IPS-15b (cell line): ENCODE data around the gene MS4A4E.
"Not testable (repeated sequence)": the region's sequence is repeated elsewhere in the genome, so short reads cannot be mapped to it uniquely, and the experiment has no call there.

ENCODE experiments used
- H3K27me3 ChIP-seq: one replicate; pipeline ENCODE4 v1.6.1; 2013; ENCODE audit warnings: low read length; ENCODE audit not compliant: control insufficient read depth, insufficient read depth
- H3K36me3 ChIP-seq: one replicate; pipeline ENCODE4 v1.6.1; 2013; ENCODE audit warnings: low read length; ENCODE audit not compliant: control insufficient read depth, insufficient read depth
- H3K4me1 ChIP-seq: one replicate; pipeline ENCODE4 v1.6.1; 2013; ENCODE audit warnings: mild to moderate bottlenecking, low read length; ENCODE audit not compliant: control insufficient read depth, insufficient read depth
- H3K4me3 ChIP-seq: one replicate; pipeline ENCODE4 v1.5.1; 2013; ENCODE audit warnings: low read depth, low read length
- H3K9ac ChIP-seq: one replicate; pipeline ENCODE4 v1.6.1; 2013; ENCODE audit warnings: low read depth, mild to moderate bottlenecking, low read length
- H3K9me3 ChIP-seq: one replicate; pipeline ENCODE4 v1.6.1; 2013; ENCODE audit warnings: mild to moderate bottlenecking, low read length; ENCODE audit not compliant: control insufficient read depth, insufficient read depth

The MS4A4E gene

GRCh38 chr11:60211206-60211605, 31.7 kb downstream of the MS4A4E start:
- H3K4me1 ChIP-seq = peaks cover 2% of the 10 kb centered on the region
- no peak overlapping the region for H3K4me3 ChIP-seq
- no peaks in the 10 kb centered on the region for H3K27me3 ChIP-seq
- no peaks in the 10 kb centered on the region for H3K36me3 ChIP-seq
- H3K9me3 ChIP-seq = no peaks in the 10 kb centered on the region
- H3K9ac ChIP-seq = no peak overlapping the region

GRCh38 chr11:60209977-60210376, 33.0 kb downstream of the MS4A4E start:
- peaks cover 2% of the 10 kb centered on the region for H3K4me1 ChIP-seq
- no peak overlapping the region for H3K4me3 ChIP-seq
- H3K36me3 ChIP-seq = no peaks in the 10 kb centered on the region
- H3K27me3 ChIP-seq = no peaks in the 10 kb centered on the region
- no peaks in the 10 kb centered on the region for H3K9me3 ChIP-seq
- H3K9ac ChIP-seq = no peak overlapping the region

DNA sequence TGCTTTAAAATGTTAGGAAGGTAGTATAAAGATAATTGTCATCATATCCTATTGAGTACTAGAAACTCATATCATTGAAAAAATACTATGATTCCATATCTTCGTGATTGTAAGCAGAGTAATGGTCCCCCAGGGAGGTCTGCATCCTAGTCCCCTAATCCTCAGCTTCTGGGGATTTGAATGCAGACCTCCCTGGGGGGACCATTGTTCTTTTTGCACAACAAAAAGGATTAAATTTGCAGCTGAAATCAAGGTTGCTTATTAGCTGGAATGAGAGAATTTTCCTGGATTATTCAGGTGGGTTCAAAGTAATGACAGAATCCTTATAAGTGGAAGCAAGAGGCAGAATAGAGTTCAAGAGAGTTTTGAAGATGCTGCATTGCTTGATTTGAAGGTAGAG, 34.0 kb downstream of the MS4A4E start:
- Histone ChIP-seq H3K36me3 (no peaks in the 10 kb centered on the region), H3K9me3 (no peaks in the 10 kb centered on the region), H3K27me3 (no peaks in the 10 kb centered on the region), H3K4me3 (no peak overlapping the region), H3K9ac (no peak overlapping the region), H3K4me1 (peaks cover 2% of the 10 kb centered on the region)

GRCh38 chr11:60208146-60208895, 34.6 kb downstream of the MS4A4E start:
- Histone ChIP-seq H3K9me3 (no peaks in the 10 kb centered on the region), H3K4me3 (no peak overlapping the region), H3K4me1 (peaks cover 2% of the 10 kb centered on the region), H3K27me3 (no peaks in the 10 kb centered on the region), H3K9ac (no peak overlapping the region), H3K36me3 (no peaks in the 10 kb centered on the region)

DNA sequence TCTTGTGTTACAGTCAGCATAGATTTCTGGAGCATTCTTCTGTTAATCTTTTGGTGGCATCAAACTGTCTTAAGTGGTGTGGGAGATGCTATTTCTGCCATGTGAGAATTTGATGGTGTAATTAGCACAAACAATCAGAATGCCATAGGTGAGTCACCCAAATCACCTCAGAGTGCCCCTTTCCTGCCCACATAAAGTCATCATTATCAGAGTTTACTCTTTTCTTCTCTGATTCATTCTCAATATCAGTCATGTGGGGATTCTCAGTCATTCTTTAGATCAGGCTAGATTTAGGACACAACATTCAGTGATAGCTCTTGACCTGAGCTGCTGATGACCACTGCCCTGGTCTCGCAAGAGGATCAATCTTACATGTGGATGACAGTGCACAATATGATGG, 36.3 kb downstream of the MS4A4E start:
- no peak overlapping the region for H3K4me3 ChIP-seq
- no peaks in the 10 kb centered on the region for H3K27me3 ChIP-seq
- H3K36me3 ChIP-seq = no peaks in the 10 kb centered on the region
- H3K9ac ChIP-seq = no peak overlapping the region
- peaks cover 3% of the 10 kb centered on the region for H3K9me3 ChIP-seq
- peaks cover 2% of the 10 kb centered on the region for H3K4me1 ChIP-seq

- Histone ChIP-seq H3K9ac (no peak overlapping the region), H3K4me3 (no peak overlapping the region), H3K4me1 (peaks cover 2% of the 10 kb centered on the region), H3K36me3 (no peaks in the 10 kb centered on the region), H3K27me3 (no peaks in the 10 kb centered on the region), H3K9me3 (peaks cover 3% of the 10 kb centered on the region)
Measured at GRCh38 chr11:60204922-60205321, 38.0 kb downstream of the MS4A4E start.

- not testable (repeated sequence) for H3K9me3 ChIP-seq, H3K4me3 ChIP-seq, H3K9ac ChIP-seq, H3K36me3 ChIP-seq, H3K27me3 ChIP-seq, H3K4me1 ChIP-seq
Measured at GRCh38 chr11:60201334-60201733, 41.6 kb downstream of the MS4A4E start.

- H3K36me3 ChIP-seq = no peaks in the 10 kb centered on the region
- H3K4me1 ChIP-seq = no peaks in the 10 kb centered on the region
- peaks cover 3% of the 10 kb centered on the region for H3K9me3 ChIP-seq
- H3K27me3 ChIP-seq = no peaks in the 10 kb centered on the region
- no peak overlapping the region for H3K9ac ChIP-seq
- no peak overlapping the region for H3K4me3 ChIP-seq
Measured at GRCh38 chr11:60197442-60197841, 45.5 kb downstream of the MS4A4E start.

- Histone ChIP-seq H3K4me1 (no peaks in the 10 kb centered on the region), H3K9ac (no peak overlapping the region)
Measured at GRCh38 chr11:60195923-60196368, 47.0 kb downstream of the MS4A4E start.

DNA sequence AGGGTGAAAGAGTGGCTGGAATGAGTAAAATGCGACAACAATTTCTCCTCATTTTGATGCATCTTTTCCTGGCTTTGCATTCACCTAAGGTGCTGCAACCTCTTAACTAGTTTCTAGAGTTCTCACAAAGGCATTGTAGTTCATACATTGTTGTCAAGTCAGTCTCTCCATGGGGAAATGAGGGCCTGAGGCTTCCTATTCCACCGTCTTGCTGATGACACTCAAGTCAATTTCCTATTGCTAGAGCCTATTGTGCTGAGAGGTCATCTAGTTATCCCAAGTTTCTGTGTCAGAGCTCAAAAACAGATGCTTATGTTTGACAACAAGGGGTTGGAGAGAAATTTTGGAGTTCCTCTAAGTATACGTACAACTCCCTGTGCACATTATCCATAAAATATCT, 48.4 kb downstream of the MS4A4E start:
- H3K36me3 ChIP-seq = no peaks in the 10 kb centered on the region
- H3K9ac ChIP-seq = no peak overlapping the region
- H3K27me3 ChIP-seq = no peaks in the 10 kb centered on the region
- no peaks in the 10 kb centered on the region for H3K4me1 ChIP-seq
- no peaks in the 10 kb centered on the region for H3K9me3 ChIP-seq
- no peak overlapping the region for H3K4me3 ChIP-seq

More at GRCh38 chr11:60195923-60196368, 47.0 kb downstream of the MS4A4E start:
- H3K4me3 ChIP-seq = no peak overlapping the region
- H3K36me3 ChIP-seq = no peaks in the 10 kb centered on the region
- H3K27me3 ChIP-seq = no peaks in the 10 kb centered on the region
- no peaks in the 10 kb centered on the region for H3K9me3 ChIP-seq

- Histone ChIP-seq H3K4me1 (no peaks in the 10 kb centered on the region), H3K9me3 (no peaks in the 10 kb centered on the region), H3K27me3 (no peaks in the 10 kb centered on the region), H3K9ac (no peak overlapping the region), H3K4me3 (no peak overlapping the region), H3K36me3 (no peaks in the 10 kb centered on the region)
Measured at GRCh38 chr11:60193687-60194433, 49.1 kb downstream of the MS4A4E start.

GRCh38 chr11:60192564-60192963, 50.4 kb downstream of the MS4A4E start:
- H3K4me3 ChIP-seq, H3K27me3 ChIP-seq, H3K36me3 ChIP-seq, H3K9ac ChIP-seq, H3K9me3 ChIP-seq, H3K4me1 ChIP-seq: not testable (repeated sequence)
